ENCODE measurements around the gene BCR. TPM values are rescaled to one million over a fixed set of nuclear protein-coding genes. Genes with fewer than 3 reads are reported as not detected.

BCR gene
- total RNA-seq, 1 donor from 2014 or later, result 69.0 TPM

GRCh38 chr22:23205339-23206049 lies 25.2 kb downstream of the BCR start:
- H3K4me3 ChIP-seq (ENCODE audit: low read depth, low read length), result no peak overlapping the region
- DNase-seq (ENCODE audit: low read depth), result no peak
- no peak for TF ChIP-seq CTCF (conservative IDR thresholded peaks at IDR 0.05; ENCODE audit: low read depth, low read length)

DNA sequence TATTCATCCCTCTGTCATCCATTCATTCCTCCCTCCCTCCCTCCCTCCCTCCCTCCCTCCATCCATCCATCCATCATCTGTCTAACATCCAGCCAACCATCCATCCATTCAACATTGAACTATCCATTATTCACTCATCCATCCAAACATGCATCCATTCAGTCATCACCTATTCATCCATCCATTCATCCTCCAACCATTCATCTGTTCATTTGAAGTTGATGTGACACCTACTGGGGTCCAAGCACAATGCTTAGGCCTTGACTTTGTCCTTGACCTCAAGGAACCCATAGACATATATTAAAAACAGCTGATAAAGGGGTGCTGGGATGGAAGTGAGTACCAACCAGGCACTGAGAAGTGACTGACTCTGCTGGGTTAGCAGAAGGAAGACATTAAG lies 26.6 kb downstream of the BCR start:
- DNase-seq (ENCODE audit: low read depth), result no peak
- no peak for TF ChIP-seq CTCF (conservative IDR thresholded peaks at IDR 0.05; ENCODE audit: low read depth, low read length)
- H3K4me3 ChIP-seq (ENCODE audit: low read depth, low read length), result no peak overlapping the region

DNA sequence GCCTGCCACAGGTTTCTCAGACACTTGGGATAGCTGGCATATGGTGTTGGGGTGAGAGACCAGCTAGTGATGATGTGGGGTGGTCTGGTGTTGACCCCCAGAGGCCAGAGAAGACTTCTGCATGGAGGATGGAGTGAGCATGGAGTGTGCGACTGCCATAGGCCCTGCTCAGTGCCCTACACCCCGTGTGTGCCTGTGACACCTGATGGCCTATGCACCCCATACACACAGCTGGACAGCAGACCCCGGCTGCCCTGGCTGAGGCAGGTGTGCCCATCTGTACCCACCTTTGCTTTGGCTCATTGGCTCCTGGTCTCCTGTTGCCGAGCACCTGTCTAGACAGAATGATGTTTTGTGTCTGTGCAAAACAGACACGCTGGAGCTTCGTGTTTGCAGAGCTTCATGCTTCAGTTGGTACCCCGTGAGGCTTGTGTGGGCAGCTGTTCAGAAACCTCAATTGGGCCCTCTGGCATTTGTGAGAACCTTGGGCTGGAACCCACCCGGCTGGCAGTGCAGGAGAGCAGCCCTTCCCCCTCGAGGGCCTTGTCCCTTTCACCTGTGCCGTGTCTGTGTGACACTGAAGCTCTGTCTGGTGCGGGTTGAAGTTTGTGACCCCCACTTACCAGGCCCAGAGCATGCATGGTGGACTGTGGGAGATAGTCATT lies 27.6 kb downstream of the BCR start:
- DNase-seq (ENCODE audit: low read depth), result no peak
- no peak overlapping the region for H3K4me3 ChIP-seq (ENCODE audit: low read depth, low read length)
- TF ChIP-seq CTCF (conservative IDR thresholded peaks at IDR 0.05; ENCODE audit: low read depth, low read length), result no peak

DNA sequence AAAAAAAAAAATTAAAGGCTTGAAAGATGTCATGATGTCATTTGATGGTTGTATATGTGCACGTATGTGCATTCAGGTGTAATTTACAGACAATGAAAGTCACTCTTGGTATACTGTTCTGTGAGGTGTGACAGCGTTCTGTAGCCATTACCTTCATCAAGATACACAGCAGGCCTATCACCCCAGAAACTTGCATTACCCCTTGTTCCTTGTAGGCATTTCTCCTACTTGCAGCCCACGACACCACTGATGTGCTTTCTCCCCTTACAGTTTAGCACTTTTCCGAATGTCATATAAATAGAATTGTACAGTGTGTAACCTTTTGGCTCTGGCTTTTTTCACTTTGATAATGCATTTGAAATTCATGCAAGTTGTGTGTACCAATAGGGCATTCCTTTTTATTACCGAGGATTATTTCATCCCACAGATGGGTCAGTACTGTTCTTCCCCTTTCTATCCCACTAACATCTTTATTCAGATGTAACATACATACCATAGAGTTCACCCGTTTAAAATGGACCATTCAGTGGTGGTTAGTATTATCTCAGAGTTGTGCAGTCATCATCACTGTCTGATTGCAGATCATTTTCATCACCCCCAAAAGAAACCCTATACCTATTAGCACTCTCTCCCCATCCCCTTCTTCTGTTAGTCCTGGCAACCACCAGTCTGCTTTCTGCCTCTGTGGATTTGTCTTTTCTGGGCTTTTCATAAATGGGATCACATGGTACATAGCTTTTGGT lies 30.3 kb downstream of the BCR start:
- DNase-seq (ENCODE audit: low read depth), result no peak
- no peak overlapping the region for H3K4me3 ChIP-seq (ENCODE audit: low read depth, low read length)
- TF ChIP-seq CTCF (conservative IDR thresholded peaks at IDR 0.05; ENCODE audit: low read depth, low read length), result no peak

GRCh38 chr22:23211622-23212021 lies 31.3 kb downstream of the BCR start:
- TF ChIP-seq CTCF (conservative IDR thresholded peaks at IDR 0.05; ENCODE audit: low read depth, low read length), result no peak
- H3K4me3 ChIP-seq (ENCODE audit: low read depth, low read length), result no peak overlapping the region
- no peak for DNase-seq (ENCODE audit: low read depth)

DNA sequence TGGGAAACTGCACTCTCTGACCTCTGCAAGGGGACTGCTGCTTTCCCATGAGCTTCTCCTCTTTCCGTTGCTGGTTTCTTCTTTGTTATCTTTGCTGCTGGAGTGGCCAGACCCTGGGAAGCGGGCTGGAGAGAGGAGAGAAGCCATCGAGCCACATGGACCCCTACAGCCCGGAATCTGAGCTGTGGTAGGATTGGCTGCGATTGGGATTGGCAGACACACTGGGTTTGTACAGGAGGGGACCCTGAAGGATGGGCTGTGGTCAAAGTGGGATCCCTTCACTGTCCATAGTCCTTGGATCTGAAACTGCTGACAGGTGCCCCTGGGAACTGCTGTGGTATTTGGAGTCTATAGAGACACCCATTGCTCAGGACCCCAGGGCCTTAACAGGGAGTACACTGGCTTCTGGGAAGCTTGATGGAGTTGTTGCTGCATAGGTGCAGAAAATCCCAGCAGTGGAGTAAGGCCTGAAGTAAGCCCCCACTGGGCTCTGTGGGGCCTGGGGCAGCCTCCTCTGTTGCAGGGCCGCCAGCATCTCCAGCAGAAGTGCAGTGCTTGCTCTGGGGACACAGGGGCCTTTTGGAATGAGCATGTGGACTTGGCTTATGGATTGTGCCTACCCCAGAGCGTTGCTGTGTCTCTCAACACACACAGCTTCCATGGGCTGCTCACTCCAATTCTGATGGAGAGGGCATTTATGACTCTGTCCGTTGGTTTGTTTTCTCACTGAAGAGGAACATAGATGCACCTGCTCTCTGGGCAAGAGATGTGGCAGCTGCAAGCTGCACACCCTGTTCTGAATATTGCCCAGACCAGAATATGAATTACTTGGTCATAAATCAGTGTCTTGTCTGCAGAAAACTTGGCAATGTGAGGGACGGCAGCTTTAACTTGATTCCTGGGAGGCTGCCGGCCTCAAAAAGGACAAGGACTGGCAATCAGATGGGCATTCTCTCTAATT lies 32.0 kb downstream of the BCR start:
- no peak for DNase-seq (ENCODE audit: low read depth)
- TF ChIP-seq CTCF (conservative IDR thresholded peaks at IDR 0.05; ENCODE audit: low read depth, low read length), result no peak
- H3K4me3 ChIP-seq (ENCODE audit: low read depth, low read length), result no peak overlapping the region
